Heart right ventricle (tissue), 16 donors: ENCODE measurements around the gene RNF40. TPM values are rescaled to one million over a fixed set of nuclear protein-coding genes. Genes with fewer than 3 reads are reported as not detected.

Experiments used
- ATAC-seq, 8 donors: fragments of 200-7000 bp; cut with Tn5 transposase; one replicate each; pipeline ENCODE4 v1.9.1; 2020; ENCODE audit warnings: mild to moderate bottlenecking in 8 of 8, moderate library complexity in 8 of 8, moderate number of reproducible peaks in 1 of 8
- DNase-seq, 2 donors: peaks; one replicate each; pipeline ENCODE4 v3.0.0-alpha.2; 2020
- H3K27ac ChIP-seq, 10 donors: fragments of 200-600 bp; sonication (generic) in 2 of 10; one replicate each; pipeline versions ENCODE4 v1.5.0 to v1.8.0; 2020 to 2022; ENCODE audit warnings: mild to moderate bottlenecking in 3 of 10
- H3K27me3 ChIP-seq, 7 donors: fragments of 200-600 bp; one replicate each; pipeline ENCODE4 v1.8.0; 2021 to 2022; ENCODE audit warnings: mild to moderate bottlenecking in 2 of 7
- H3K36me3 ChIP-seq, 9 donors: fragments of 200-600 bp; sonication (generic) in 1 of 9; one replicate each; pipeline versions ENCODE4 v1.5.0 to v1.8.0; 2020 to 2022; ENCODE audit warnings: mild to moderate bottlenecking in 2 of 9
- H3K4me1 ChIP-seq, 9 donors: fragments of 200-600 bp; sonication (generic) in 1 of 9; one replicate each; pipeline versions ENCODE4 v1.5.0 to v1.8.0; 2020 to 2022; ENCODE audit warnings: mild to moderate bottlenecking in 4 of 9
- H3K4me3 ChIP-seq, 10 donors: fragments of 200-600 bp; sonication (generic) in 2 of 10; one replicate each; pipeline versions ENCODE4 v1.5.0 to v1.8.0; 2020 to 2022; ENCODE audit warnings: mild to moderate bottlenecking in 7 of 10, moderate library complexity in 2 of 10
- H3K9me3 ChIP-seq, 11 donors: fragments of 200-600 bp in 10 of 11; sonication (generic) in 2 of 11; one replicate each; pipeline versions ENCODE4 v1.5.0 to v1.8.0; 2013 to 2022; ENCODE audit warnings: mild to moderate bottlenecking in 2 of 11, control low read depth in 1 of 11, moderate library complexity in 1 of 11
- WGBS, 2 donors: extraction: QIAGEN DNeasy Blood & Tissue Kit; methylation state at CpG; one replicate each; pipeline ENCODE4 v1.1.7; 2013; ENCODE audit warnings: inconsistent platforms in 1 of 2; 5-methylcytosine and 5-hydroxymethylcytosine counted together
- intact Hi-C, 10 donors: fragments of 100-400 bp; cut with DNase I; formaldehyde crosslinking; loops; one replicate each; pipeline versions ENCODE4 v1.11.1 to v1.14.2; 2022
- polyA plus RNA-seq, 2 donors: library from polyadenylated mRNA; stranded (reverse); fragments of 200-250 nt; gene quantifications; one replicate each; pipeline ENCODE4 v1.2.3, GENCODE V29; 2013
- total RNA-seq, 10 donors: library from RNA; stranded (reverse); fragmentation: NEBNext Ultra II Directional in 3 of 10; extraction: Animal tissue kit (Norgen Biotek cat#: 25700) in 3 of 10; gene quantifications; one replicate each; pipeline versions ENCODE4 v1.2.1 to v1.2.4, GENCODE V29; 2021 to 2023
- TF ChIP-seq, protein P1 (sequence below), 9 donors: fragments of 200-600 bp; sonication (generic) in 2 of 9; IDR thresholded peaks; one replicate each; pipeline versions ENCODE4 v1.5.0 to v1.8.0; 2021 to 2022; ENCODE audit warnings: antibody characterized with exemption in 9 of 9, mild to moderate bottlenecking in 5 of 9, moderate library complexity in 1 of 9
- donor health status: Arrhythmogenic right ventricular cardiomyopathy.
- donor health status: ischemic (EF 13 %, LVEDD 7.1; RV severe dilation, severe dysfunction).
- donor health status: healthy with polysubstance abuse.
- donor health status: DM: no; HTN: yes; CAD: no.
- donor health status: DM: no; HTN: no; CAD: no.
- donor health status: ischemic (EF 25% LVEDD 6.9; RV normal size, moderate dysfunction).
- donor health status: ischemic (EF 25% LVEDD 5.7; RV mildly dilated, moderate dysfunction).
- donor health status: healthy.
- donor health status: DM: yes; HTN: yes; CAD: no.
- donor health status: Ischemic cardiomyopathy.
- donor health status: ischemic (EF 35%, LVEDD 5.7; RV mildly dilated, moderate dysfunction).
- donor health status: nonischemic (EF 11% LVEDD 7.7; RV severe dilation, severe dysfunction).
- donor health status: DM: yes; HTN: yes; CAD: no.
- donor health status: PGD.
- donor health status: ischemic (EF 29% LVEDD 5.4; RV normal size, mild dysfunction).
- donor health status: nonischemic (EF 23%, LVEDD 6.1; RV moderate dilation, normal function).

RNF40 gene
- total and polyA plus RNA-seq, 12 donors, result 33.0 to 69.9 (median 42.6) TPM

DNA sequence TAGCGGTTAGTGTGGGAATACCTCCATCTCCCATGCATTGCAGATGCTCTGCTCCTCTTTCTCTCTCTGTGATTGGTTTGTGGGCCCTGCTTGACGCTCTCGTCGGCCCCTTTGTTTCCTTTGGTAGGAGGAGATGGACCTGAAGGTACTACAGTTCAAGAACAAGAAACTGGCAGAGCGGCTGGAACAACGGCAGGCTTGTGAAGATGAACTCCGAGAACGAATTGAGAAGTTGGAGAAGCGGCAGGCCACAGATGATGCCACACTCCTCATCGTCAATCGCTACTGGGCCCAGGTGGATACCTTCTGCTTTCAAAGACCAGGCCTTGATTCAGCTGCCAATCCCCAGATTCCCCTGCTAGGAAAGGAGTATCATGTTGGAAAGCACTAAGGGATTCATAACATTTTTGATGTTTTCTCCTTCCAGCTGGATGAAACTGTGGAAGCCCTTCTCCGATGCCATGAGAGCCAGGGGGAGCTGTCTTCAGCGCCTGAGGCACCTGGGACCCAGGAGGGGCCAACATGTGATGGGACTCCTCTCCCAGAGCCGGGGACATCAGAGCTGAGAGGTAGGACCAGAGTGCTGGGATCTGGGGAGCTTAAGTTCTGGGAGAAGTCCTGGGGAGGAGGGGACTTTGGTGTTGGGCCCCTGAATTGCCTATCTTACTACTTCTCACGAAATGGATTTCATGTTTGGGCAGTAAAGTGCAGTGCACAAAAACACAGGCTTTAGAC, 1.0 kb downstream of the RNF40 start:
- Histone ChIP-seq H3K27ac (peak overlapping the region in 8 of 10 donors; percentile 88 to 97 (median 94)), H3K36me3 (peaks cover 3 to 67% (median 39%) of the 10 kb centered on the region in 9 donors), H3K4me1 (peaks cover 17 to 64% (median 46%) of the 10 kb centered on the region in 9 donors), H3K4me3 (peak overlapping the region; percentile 84 to 94 (median 90)), H3K27me3 (no peaks in the 10 kb centered on the region), H3K9me3 (no peaks in the 10 kb centered on the region)
- no peak for DNase-seq
- ATAC-seq, result no peak
- TF ChIP-seq, protein P1, sequence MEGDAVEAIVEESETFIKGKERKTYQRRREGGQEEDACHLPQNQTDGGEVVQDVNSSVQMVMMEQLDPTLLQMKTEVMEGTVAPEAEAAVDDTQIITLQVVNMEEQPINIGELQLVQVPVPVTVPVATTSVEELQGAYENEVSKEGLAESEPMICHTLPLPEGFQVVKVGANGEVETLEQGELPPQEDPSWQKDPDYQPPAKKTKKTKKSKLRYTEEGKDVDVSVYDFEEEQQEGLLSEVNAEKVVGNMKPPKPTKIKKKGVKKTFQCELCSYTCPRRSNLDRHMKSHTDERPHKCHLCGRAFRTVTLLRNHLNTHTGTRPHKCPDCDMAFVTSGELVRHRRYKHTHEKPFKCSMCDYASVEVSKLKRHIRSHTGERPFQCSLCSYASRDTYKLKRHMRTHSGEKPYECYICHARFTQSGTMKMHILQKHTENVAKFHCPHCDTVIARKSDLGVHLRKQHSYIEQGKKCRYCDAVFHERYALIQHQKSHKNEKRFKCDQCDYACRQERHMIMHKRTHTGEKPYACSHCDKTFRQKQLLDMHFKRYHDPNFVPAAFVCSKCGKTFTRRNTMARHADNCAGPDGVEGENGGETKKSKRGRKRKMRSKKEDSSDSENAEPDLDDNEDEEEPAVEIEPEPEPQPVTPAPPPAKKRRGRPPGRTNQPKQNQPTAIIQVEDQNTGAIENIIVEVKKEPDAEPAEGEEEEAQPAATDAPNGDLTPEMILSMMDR (IDR thresholded peaks at IDR 0.05), result no peak
- intact Hi-C loops, result loop anchor here in 1 of 10 donors (10.0 kb wide), 1 partner anchor 58 kb away; no protein-coding TSS in a partner anchor
- 62 to 63% methylated on average over 15 of the region's 15 CpGs for WGBS, 2 donors

DNA sequence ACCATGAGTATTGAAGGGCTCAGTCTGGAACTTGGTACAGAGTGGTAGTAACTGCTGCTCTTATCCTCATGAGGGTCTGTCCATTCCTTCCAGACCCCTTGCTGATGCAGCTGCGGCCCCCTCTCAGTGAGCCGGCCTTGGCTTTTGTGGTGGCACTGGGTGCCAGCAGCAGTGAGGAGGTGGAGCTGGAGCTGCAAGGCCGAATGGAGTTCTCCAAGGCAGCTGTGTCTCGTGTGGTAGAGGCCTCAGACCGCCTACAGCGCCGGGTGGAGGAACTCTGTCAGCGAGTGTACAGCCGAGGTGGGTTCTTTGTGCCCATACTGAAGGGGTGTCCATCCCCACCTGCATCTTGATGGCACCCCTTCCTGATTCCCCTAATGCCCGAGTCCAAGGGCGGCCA, 2.0 kb downstream of the RNF40 start:
- DNase-seq (no peak), ATAC-seq (no peak)
- Histone ChIP-seq H3K9me3 (no peaks in the 10 kb centered on the region), H3K27ac (no peak overlapping the region), H3K27me3 (no peaks in the 10 kb centered on the region), H3K36me3 (peaks cover 6 to 67% (median 49%) of the 10 kb centered on the region in 9 donors), H3K4me1 (peaks cover 17 to 65% (median 46%) of the 10 kb centered on the region in 9 donors), H3K4me3 (peak overlapping the region in 1 of 10 donors; percentile 84)
- 90 to 93% methylated on average over 11 of the region's 11 CpGs for WGBS, 2 donors
- intact Hi-C loops, result loop anchor here in 1 of 10 donors (10.0 kb wide), 1 partner anchor 59 kb away; no protein-coding TSS in a partner anchor
- TF ChIP-seq, protein P1 (IDR thresholded peaks at IDR 0.05), result no peak

DNA sequence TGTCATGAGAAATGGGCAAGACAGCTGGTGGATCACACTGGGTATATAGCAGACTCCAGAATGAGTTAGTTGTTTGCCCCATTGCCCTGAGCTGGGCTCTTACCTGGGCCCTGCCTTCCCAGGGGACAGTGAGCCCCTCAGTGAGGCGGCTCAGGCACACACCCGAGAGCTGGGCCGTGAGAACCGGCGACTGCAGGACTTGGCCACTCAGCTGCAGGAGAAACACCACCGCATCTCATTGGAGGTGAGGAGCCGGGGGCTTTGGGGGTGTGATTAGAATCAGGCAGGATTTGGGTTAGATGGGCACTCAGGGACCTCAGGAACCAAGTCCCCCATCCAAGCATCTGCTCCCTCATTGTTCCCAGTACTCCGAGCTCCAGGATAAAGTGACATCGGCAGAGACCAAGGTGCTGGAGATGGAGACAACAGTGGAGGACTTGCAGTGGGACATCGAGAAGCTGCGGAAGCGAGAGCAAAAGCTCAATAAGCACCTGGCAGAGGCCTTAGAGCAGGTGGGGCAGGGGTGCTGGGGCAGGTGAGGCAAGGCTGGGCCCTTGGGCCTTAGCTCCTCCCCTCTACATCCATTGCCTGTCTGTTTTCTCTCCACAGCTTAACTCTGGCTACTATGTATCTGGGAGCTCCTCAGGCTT, 2.8 kb downstream of the RNF40 start:
- no peak overlapping the region for H3K27ac ChIP-seq
- WGBS, 2 donors, result 95 to 97% methylated on average over 12 of the region's 12 CpGs
- DNase-seq (no peak), ATAC-seq (no peak)
- no peaks in the 10 kb centered on the region for H3K9me3 ChIP-seq
- peaks cover 17 to 65% (median 40%) of the 10 kb centered on the region in 9 donors for H3K4me1 ChIP-seq
- TF ChIP-seq, protein P1 (IDR thresholded peaks at IDR 0.05), result no peak
- no peak overlapping the region for H3K4me3 ChIP-seq
- peaks cover 6 to 73% (median 57%) of the 10 kb centered on the region in 9 donors for H3K36me3 ChIP-seq
- intact Hi-C loops, result loop anchor here in 1 of 10 donors (10.0 kb wide), 1 partner anchor 60 kb away; no protein-coding TSS in a partner anchor
- no peaks in the 10 kb centered on the region for H3K27me3 ChIP-seq

DNA sequence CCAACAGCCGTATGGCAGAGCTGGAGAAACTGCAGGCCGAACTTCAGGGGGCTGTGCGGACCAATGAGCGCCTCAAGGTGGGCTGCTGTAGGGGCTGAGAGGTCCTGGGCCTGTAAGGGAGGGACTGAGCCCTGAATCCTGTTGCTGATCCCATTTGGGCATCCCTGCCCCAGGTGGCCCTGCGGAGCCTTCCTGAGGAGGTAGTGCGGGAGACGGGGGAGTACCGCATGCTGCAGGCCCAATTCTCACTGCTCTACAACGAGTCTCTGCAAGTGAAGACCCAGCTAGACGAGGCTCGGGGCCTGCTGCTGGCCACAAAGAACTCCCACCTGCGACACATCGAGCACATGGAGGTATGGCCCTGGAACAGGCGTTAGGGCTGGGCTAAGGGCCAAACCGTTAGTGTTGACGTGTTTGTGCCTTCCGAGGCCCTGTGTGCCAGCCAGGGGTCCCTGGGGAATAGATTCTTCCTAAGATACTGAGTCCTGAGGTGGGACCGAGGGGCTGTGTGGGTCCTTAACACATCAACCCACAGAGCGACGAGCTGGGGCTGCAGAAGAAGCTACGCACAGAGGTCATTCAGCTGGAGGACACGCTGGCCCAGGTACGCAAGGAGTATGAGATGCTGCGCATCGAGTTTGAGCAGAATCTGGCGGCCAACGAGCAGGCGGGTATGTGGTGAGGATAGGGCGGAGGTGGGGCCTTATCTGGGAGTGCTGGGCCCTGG, 4.2 kb downstream of the RNF40 start:
- intact Hi-C loops, result loop anchor here in 1 of 10 donors (10.0 kb wide), 1 partner anchor 62 kb away; no protein-coding TSS in a partner anchor
- WGBS, 2 donors, result 74 to 78% methylated on average over 29 of the region's 29 CpGs
- Histone ChIP-seq H3K4me3 (no peak overlapping the region), H3K27me3 (no peaks in the 10 kb centered on the region), H3K36me3 (peaks cover 6 to 87% (median 72%) of the 10 kb centered on the region in 9 donors), H3K4me1 (peaks cover 17 to 56% (median 31%) of the 10 kb centered on the region in 9 donors), H3K9me3 (no peaks in the 10 kb centered on the region), H3K27ac (peak overlapping the region; percentile 1 to 81 (median 55))
- ATAC-seq, result peak in 2 of 8 donors; percentile 0
- no peak for DNase-seq
- TF ChIP-seq, protein P1 (IDR thresholded peaks at IDR 0.05), result no peak
